ENCODE data around the gene LMAN2L. TPM values are rescaled to one million over a fixed set of nuclear protein-coding genes. Genes with fewer than 3 reads are reported as not detected.
"Not testable (repeated sequence)": the region's sequence is repeated elsewhere in the genome, so short reads cannot be mapped to it uniquely, and the experiment has no call there.

The LMAN2L gene
- total RNA-seq, 4 donors from 2014 or later: 10.2 to 21.2 (median 16.8) TPM

GRCh38 chr2:96679848-96680247 lies 60.0 kb downstream of the LMAN2L start:
- H3K4me1 ChIP-seq: peaks cover 0 to 11% (median 0%) of the 10 kb centered on the region in 4 donors
- H3K27me3 ChIP-seq: no peaks in the 10 kb centered on the region
- 24 to 31% methylated on average over 9 of the region's 9 CpGs for WGBS, 2 donors
- H3K27ac ChIP-seq: no peak overlapping the region
- no peak for DNase-seq (ENCODE audit: low spot score in 2 of 2)
- H3K4me3 ChIP-seq: no peak overlapping the region
- H3K36me3 ChIP-seq: no peaks in the 10 kb centered on the region
- TF ChIP-seq EP300 (IDR thresholded peaks at IDR 0.05): no peak
- TF ChIP-seq POLR2A (IDR thresholded peaks at IDR 0.05): no peak
- no peak for TF ChIP-seq CTCF (IDR thresholded peaks at IDR 0.05)
- no peaks in the 10 kb centered on the region for H3K9me3 ChIP-seq

- Histone ChIP-seq H3K27me3 (no peaks in the 10 kb centered on the region), H3K4me3 (no peak overlapping the region), H3K36me3 (no peaks in the 10 kb centered on the region), H3K9me3 (peaks cover 0 to under 1% (median 0%) of the 10 kb centered on the region in 4 donors), H3K27ac (no peak overlapping the region), H3K4me1 (no peaks in the 10 kb centered on the region)
- WGBS, 2 donors: 84 to 88% methylated on average over 14 to 15 of the region's 15 CpGs
- no peak for DNase-seq (ENCODE audit: low spot score in 2 of 2)
- no peak for TF ChIP-seq EP300 (IDR thresholded peaks at IDR 0.05)
- TF ChIP-seq CTCF (IDR thresholded peaks at IDR 0.05): no peak
Measured at GRCh38 chr2:96669539-96670215, 70.2 kb downstream of the LMAN2L start.

- 55 to 59% methylated on average over 11 of the region's 11 CpGs for WGBS, 2 donors
- H3K36me3 ChIP-seq: no peaks in the 10 kb centered on the region
- H3K9me3 ChIP-seq: peaks cover 0 to 8% (median 0%) of the 10 kb centered on the region in 4 donors
- H3K4me1 ChIP-seq: no peaks in the 10 kb centered on the region
- no peak overlapping the region for H3K4me3 ChIP-seq
- no peak overlapping the region for H3K27ac ChIP-seq
- no peak for TF ChIP-seq POLR2A (IDR thresholded peaks at IDR 0.05)
- TF ChIP-seq CTCF (IDR thresholded peaks at IDR 0.05): no peak
- TF ChIP-seq EP300 (IDR thresholded peaks at IDR 0.05): no peak
- no peaks in the 10 kb centered on the region for H3K27me3 ChIP-seq
- no peak for DNase-seq (ENCODE audit: low spot score in 2 of 2)
Measured at GRCh38 chr2:96668771-96669170, 71.1 kb downstream of the LMAN2L start.

GRCh38 chr2:96665717-96666116 lies 74.1 kb downstream of the LMAN2L start:
- H3K36me3 ChIP-seq; H3K27me3 ChIP-seq; H3K4me1 ChIP-seq; H3K9me3 ChIP-seq; DNase-seq (ENCODE audit: low spot score in 2 of 2); H3K4me3 ChIP-seq; H3K27ac ChIP-seq: not testable (repeated sequence)
- 88 to 97% methylated on average over 3 of the region's 3 CpGs for WGBS, 2 donors

GRCh38 chr2:96665083-96665569 lies 74.7 kb downstream of the LMAN2L start:
- 79 to 86% methylated on average over 3 of the region's 3 CpGs for WGBS, 2 donors
- H3K27ac ChIP-seq: no peak overlapping the region
- no peaks in the 10 kb centered on the region for H3K36me3 ChIP-seq
- H3K9me3 ChIP-seq: peaks cover 0 to 8% (median 0%) of the 10 kb centered on the region in 4 donors
- no peak for TF ChIP-seq POLR2A (IDR thresholded peaks at IDR 0.05)
- no peak for TF ChIP-seq CTCF (IDR thresholded peaks at IDR 0.05)
- TF ChIP-seq EP300 (IDR thresholded peaks at IDR 0.05): peak in 1 of 2 donors; percentile 67
- H3K27me3 ChIP-seq: no peaks in the 10 kb centered on the region
- H3K4me3 ChIP-seq: no peak overlapping the region
- H3K4me1 ChIP-seq: no peaks in the 10 kb centered on the region
- peak in 1 of 2 donors; percentile 29 for DNase-seq (ENCODE audit: low spot score in 2 of 2)
